H4 (cell line): ENCODE data around the gene PRKD1. TPM values are rescaled to one million over a fixed set of nuclear protein-coding genes. Genes with fewer than 3 reads are reported as not detected.
"Not testable (repeated sequence)": the region's sequence is repeated elsewhere in the genome, so short reads cannot be mapped to it uniquely, and the experiment has no call there.

Source experiments
- DNase-seq: peaks from one replicate; pipeline ENCODE4 v3.0.0-alpha.2; 2015; ENCODE audit warnings: low spot score
- total RNA-seq: library from RNA; depleted of rRNA; stranded (reverse); fragments of >200 nt; shearing (Covaris generic); gene quantifications from 2 replicates; pipeline ENCODE4 v1.2.3, GENCODE V29; 2014

PRKD1 gene
- total RNA-seq, 1 experiment from 2014 or later: 4.1 TPM

DNA sequence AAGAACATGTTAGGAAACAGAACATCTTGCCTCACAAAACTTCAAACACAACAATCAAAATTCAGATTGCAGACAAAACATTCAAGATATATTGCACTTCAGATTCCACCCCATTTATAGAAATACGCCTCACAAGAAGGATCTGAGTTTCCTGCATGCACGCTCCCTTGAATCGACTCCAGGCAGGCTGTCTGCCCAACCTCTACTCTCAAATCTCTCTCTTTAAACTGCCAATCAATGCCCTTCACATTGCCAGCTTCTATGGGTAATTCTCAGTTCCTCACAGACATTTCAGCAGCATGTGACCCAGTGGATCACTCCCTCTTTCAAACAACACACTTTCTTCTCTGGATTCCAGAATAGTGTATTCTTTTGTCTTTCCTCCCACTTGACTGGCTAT lies 184.1 kb downstream of the PRKD1 start:
- DNase-seq: no peak

DNA sequence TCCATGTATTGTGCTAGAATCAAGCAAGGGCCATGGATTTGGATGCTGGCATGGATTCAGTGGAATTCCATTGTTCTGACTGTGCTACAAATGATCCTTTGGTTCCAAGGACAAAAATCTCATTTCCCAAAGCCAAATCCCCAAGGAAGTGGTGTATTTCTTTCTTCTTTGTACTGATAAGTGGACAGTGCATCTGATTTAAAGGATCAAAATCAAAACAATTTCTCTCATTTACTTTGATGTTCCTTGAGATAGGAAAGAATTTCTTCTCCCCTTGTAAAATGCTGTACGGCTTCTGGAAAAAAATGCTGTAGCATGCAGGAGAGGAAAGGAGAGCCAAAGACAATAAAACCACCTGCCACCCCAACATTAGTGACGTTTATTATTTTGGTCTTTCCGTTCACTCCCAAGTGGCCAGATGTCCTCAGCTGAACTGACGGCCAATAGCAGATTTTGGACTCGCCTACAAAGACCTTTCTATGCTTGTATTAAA lies 185.7 kb downstream of the PRKD1 start:
- no peak for DNase-seq

- DNase-seq: no peak
Observed at GRCh38 chr14:29740491-29740890, 187.2 kb downstream of the PRKD1 start.

DNA sequence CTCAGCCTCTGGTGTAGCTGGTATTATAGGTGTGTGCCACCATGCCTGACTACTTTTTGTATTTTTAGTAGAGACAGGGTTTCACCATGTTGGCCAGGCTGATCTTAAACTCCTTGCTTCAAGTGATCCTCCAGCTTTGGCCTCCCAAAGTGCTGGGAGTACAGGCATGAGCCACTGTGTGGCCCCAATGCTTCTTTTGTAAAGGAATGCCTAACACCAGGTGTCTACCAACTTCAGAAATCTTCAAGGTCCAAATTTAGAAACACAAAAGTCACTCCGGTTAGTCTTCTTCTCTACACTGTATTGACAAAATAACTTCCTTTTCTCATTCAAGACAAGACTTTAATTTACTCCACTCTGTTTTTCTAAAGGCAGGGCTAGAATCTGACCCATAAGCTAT lies 188.7 kb downstream of the PRKD1 start:
- DNase-seq: no peak

- no peak for DNase-seq
Observed at GRCh38 chr14:29738056-29738455, 189.6 kb downstream of the PRKD1 start.

GRCh38 chr14:29735459-29735858 lies 192.2 kb downstream of the PRKD1 start:
- no peak for DNase-seq

DNA sequence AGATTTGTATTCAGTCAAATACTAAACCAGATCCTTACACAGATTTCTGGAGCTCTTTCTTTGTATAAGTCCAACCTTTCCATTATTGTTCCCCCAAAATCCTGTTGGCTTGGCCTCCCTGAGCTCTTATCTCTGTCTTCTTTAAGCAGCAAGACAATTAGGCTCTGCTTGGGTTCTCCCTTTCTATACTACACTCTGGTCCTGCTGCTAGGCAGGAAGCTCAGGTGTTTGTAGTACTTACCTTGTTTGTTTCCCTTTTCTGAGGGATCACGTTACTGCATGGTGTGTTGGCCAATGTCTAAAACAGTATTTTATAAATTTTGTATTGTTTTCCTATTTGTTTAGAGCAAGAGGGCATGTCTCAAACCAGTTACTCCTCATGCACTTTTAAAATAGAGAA lies 192.9 kb downstream of the PRKD1 start:
- no peak for DNase-seq

GRCh38 chr14:29726560-29727331 lies 200.9 kb downstream of the PRKD1 start:
- peak; percentile 8 for DNase-seq

- DNase-seq: no peak
Observed at GRCh38 chr14:29724991-29725390, 202.7 kb downstream of the PRKD1 start.

DNA sequence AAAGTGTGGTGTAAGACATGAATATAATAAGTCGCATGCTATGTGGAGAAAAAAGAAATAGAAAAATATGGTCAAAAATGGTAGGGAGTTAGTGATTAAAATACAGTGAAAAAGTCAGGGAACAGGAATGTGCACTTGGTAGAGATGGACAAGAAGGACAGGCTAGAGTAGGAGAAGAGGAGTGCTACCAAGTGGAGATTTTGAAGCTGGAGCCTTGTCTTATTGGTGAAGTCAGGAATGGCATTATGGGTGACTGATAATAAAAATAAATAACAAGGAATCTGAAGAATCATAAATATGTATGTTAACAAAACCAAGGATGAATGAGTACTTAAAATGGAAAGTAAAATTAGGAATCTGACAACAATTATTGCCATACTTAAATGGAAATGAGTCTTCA lies 204.8 kb downstream of the PRKD1 start:
- no peak for DNase-seq

DNA sequence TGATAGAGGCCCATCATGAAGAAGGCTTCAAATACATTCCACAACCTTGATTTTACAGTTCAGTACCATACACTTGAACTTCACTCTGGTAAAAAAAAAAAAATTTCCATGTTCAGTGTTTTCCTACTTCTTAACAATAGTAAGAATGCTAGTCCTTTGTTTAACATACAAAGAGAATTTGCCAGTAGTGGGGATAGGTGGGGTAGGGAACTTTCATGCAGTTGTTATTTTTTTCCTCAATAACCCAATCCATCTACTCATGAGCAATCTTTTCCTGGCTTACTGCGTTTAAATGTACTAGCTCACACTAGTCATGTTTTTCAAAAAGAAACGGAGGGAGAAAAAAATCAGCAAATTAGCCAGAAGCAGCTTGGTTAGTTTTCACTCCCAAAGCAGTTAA lies 206.1 kb downstream of the PRKD1 start:
- DNase-seq: no peak

DNA sequence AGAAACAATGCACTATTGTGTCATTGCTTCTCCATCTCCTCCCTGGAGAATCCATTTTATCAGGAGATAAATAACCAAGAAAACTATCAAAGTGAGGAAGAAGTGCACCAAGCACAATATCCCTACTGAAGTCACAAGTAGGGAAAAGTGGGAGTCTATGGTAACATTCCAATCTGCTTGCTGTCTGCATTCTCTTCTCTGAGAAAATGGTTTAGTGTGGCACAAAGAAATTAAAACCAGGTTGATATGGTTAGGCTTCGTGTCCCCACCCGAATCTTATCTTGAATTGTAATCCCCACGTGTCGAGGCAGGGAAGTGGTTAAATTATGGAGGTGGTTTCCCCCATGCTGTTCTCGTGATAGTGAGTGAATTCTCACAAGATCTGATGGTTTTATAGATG lies 209.7 kb downstream of the PRKD1 start:
- no peak for DNase-seq

- DNase-seq: no peak
Observed at GRCh38 chr14:29716150-29716549, 211.5 kb downstream of the PRKD1 start.

DNA sequence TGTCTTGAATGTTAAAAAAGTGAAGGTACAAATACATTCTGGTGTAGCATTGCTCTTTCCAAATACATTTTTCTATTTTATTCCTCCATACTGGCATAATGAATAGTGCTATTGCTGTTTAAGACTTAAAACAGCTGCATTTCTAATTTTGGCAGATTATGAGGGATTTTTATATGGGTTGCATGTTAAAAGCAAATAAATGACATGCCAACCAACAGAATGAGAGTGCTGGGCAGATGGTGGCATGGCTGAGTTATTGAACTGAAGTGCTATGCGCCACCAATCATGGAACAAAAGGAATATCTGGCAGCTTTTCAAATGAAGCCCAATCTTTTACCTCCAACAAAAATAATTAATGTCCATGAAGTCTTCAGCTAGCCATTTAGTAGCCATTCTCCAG lies 215.0 kb downstream of the PRKD1 start:
- no peak for DNase-seq

DNA sequence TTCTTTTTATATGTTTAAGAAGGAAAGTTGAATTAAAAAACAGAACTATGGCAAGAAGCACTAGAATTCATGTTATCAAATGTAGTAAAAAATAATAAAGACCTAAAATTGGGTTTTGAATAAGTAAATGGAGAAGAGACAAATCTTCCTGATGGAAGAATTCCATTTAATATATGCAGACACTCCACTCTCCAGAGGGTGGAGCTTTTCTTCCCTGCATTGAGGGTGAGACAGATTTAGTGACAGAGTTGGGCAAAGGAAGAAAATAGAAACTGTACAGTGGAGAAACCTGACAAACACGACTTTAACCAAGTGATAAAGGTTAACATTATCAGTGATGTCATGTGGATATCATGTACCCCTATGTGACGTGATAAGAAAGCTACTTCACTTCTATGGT lies 217.6 kb downstream of the PRKD1 start:
- DNase-seq: peak; percentile 6

DNA sequence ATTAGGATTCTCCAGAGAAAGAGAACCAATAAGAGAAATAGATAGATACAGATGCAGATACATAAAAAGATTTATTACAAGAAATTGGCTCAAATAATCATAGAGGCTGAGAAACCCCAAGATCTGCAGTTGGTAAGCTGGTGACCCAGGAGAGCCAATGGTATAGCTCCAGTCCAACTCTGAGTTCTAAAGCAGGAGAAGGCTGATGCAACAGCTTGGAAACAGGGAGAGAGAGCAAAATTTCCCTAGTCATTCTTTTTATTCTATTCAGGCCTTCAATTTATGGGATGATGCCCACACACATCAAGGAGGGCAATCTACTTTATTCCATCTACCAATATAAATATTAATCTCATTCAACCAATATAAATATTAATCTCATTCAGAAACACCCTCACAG lies 218.2 kb downstream of the PRKD1 start:
- DNase-seq: peak; percentile 5

DNA sequence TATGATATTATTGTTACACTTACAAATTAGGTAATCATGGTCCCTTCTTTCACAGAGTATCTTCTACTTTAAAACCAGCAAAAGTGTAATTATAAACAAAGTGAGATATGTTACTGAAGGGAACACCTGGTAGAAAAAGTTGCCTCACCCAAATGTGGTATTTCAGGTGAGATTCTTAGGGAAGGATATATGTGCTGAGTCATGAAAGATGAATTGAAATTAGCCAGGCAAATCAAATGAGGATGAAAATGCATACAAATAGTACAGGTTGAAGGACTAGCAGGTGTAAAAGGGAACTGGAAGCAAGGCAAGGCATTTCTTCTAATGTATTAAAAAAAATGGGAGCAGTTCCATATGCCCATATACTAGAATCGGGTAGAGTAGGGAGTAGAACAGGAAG lies 220.9 kb downstream of the PRKD1 start:
- no peak for DNase-seq

- no peak for DNase-seq
Observed at GRCh38 chr14:29705801-29706200, 221.8 kb downstream of the PRKD1 start.

DNA sequence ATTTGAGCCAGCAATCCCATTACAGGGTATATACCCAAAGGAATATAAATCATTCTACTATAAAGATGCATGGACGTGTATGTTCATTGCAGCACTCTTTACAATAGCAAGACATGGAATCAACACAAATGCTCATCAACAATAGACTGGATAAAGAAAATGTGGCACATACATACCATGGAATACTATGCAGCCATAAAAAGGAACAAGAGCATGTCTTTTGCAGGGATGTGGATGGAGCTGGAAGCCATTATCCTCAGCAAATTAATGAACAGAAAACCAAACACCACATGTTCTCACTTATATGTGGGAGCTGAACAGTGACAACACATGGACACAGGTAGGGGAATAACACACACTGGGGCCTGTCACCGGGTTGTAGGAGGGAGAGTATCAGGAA lies 238.1 kb downstream of the PRKD1 start:
- DNase-seq: not testable (repeated sequence)

DNA sequence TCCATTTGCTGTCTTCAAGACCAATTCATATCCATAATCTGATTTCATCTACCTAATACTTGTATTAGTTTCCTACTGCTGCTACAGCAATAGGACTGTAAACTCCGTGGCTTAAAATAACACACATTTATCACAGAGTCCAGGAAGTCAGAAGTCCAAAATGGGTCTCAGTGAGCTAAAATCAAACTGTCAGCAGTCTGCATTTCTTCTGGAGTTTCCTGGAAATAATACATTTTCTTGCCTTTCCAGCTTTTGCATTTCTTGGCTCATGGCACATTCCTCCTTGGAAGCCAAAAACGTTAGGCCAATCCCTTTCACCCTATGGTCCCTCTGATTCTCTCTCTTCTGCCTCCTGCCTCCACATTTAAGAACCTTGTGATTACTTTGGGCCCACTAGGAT lies 239.8 kb downstream of the PRKD1 start:
- DNase-seq: no peak

DNA sequence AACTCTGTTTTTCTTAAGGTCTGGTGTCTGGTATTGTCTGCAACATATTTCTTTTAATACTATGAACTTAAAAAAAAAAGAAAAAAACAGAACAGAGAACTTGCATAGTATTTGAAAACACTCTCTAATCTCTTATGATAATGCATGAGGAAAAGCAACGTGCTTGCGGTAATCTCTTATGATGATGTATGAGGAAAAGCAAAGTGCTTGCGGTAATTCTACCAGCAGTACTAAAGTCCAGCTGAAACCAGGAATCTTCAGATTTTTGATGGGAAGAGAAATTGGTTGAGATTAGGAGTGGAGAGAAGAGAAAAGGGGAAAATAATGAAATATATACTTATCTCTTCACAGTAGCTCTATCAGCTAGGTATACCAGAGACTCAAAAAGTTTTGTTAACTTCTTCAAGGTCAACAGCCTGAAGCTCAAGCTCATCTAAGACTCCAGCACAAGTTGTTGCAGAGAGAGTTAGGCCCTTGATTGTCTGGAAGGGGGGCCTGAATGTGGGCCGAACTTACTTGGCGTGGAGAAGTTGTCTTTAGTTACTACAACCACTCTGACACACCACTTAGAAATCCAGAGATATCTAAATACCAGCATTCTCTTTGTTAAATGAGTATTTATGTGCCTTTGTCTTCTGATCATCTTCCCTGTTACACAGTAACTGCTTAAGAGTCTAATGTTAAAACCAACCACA lies 240.4 kb downstream of the PRKD1 start:
- DNase-seq: no peak

- no peak for DNase-seq
Observed at GRCh38 chr14:29684926-29685325, 242.7 kb downstream of the PRKD1 start.

DNA sequence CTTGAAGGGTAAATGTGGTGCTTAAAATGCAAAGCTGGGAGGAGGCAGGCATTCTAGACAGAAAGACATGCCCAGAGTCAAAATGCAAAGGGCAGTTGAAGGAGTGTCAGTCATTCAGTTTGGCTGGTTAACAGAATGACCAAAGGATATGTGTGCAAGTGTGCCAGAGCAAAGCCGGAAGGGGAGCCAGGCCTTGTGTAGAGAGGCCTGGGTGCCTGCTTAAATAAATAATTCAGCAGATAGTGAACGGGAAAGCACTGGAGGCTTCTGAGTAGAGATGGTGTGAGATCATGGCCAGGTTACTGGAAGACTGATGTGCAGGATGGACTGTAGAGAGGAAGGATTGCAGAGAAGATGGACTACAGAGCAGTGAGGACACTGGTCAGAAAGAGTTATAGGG lies 244.9 kb downstream of the PRKD1 start:
- no peak for DNase-seq
